ENCODE results near the gene SUMF1.

Gene SUMF1

GRCh38 chr3:4492208-4493013 lies 25.3 kb upstream of the SUMF1 start:
- H3K36me3 ChIP-seq (ENCODE audit: control insufficient read depth in 1 of 2, insufficient read depth in 2 of 2, low read length in 2 of 2), result no peaks in the 10 kb centered on the region
- H2BK5ac ChIP-seq (ENCODE audit: low read depth, low read length, poor library complexity), result no peak overlapping the region
- H4K91ac ChIP-seq (ENCODE audit: low read depth, low read length), result no peak overlapping the region
- peak overlapping the region; percentile 13 for H3K9ac ChIP-seq (ENCODE audit: low read length)
- peak overlapping the region; percentile 77 for H3K4me3 ChIP-seq (ENCODE audit: low read depth, low read length)
- H2AFZ ChIP-seq (ENCODE audit: insufficient read depth, low read length, poor library complexity), result peak overlapping the region; percentile 23
- no peaks in the 10 kb centered on the region for H3K79me2 ChIP-seq (ENCODE audit: control insufficient read depth, insufficient read depth, low read length, poor library complexity)
- H3K9me3 ChIP-seq (ENCODE audit: insufficient read depth, low read depth, low read length), result peaks cover 3% of the 10 kb centered on the region
- H3K14ac ChIP-seq (ENCODE audit: low read length), result no peak overlapping the region
- no peak overlapping the region for H4K12ac ChIP-seq (ENCODE audit: low read depth, low read length)
- no CpG with 5 or more reads among the region's 43 CpGs for WGBS (ENCODE audit: extremely low coverage, insufficient coverage, insufficient read length)
- no peak overlapping the region for H3K18ac ChIP-seq (ENCODE audit: low read length)
- DNase-seq, result peak; percentile 86 to 89
- H3K4me2 ChIP-seq (ENCODE audit: low read length), result peak overlapping the region; percentile 82
- H3K4ac ChIP-seq (ENCODE audit: low read depth, low read length), result no peak overlapping the region
- H3K79me1 ChIP-seq (ENCODE audit: low read length), result peaks cover 3% of the 10 kb centered on the region
- no peak overlapping the region for H2AK5ac ChIP-seq (ENCODE audit: low read length)
- H2BK120ac ChIP-seq (ENCODE audit: insufficient read depth, low read length, poor library complexity), result no peak overlapping the region
- H3K4me1 ChIP-seq (ENCODE audit: control insufficient read depth in 1 of 2, insufficient read depth in 2 of 2, low read length in 2 of 2), result peaks cover 0 to 2% of the 10 kb centered on the region in 2 experiments
- no peak overlapping the region for H4K8ac ChIP-seq (ENCODE audit: low read depth, low read length)
- no peak overlapping the region for H3K23ac ChIP-seq (ENCODE audit: low read length)
- H3K27ac ChIP-seq (ENCODE audit: low read depth, low read length), result no peak overlapping the region
- H2BK12ac ChIP-seq (ENCODE audit: low read length), result no peak overlapping the region
- peaks cover 13% of the 10 kb centered on the region for H3K27me3 ChIP-seq (ENCODE audit: insufficient read depth, low read length)

GRCh38 chr3:4491855-4492207 lies 24.8 kb upstream of the SUMF1 start:
- Histone ChIP-seq H3K23ac (ENCODE audit: low read length) (no peak overlapping the region), H3K4me2 (ENCODE audit: low read length) (peak overlapping the region; percentile 82), H3K27ac (ENCODE audit: low read depth, low read length) (no peak overlapping the region), H3K4ac (ENCODE audit: low read depth, low read length) (no peak overlapping the region), H3K36me3 (ENCODE audit: control insufficient read depth in 1 of 2, insufficient read depth in 2 of 2, low read length in 2 of 2) (no peaks in the 10 kb centered on the region), H2BK5ac (ENCODE audit: low read depth, low read length, poor library complexity) (no peak overlapping the region), H3K79me1 (ENCODE audit: low read length) (peaks cover 3% of the 10 kb centered on the region), H4K91ac (ENCODE audit: low read depth, low read length) (no peak overlapping the region), H3K79me2 (ENCODE audit: control insufficient read depth, insufficient read depth, low read length, poor library complexity) (no peaks in the 10 kb centered on the region), H3K9ac (ENCODE audit: low read length) (no peak overlapping the region), H3K4me3 (ENCODE audit: low read depth, low read length) (no peak overlapping the region), H2AFZ (ENCODE audit: insufficient read depth, low read length, poor library complexity) (no peak overlapping the region), H3K18ac (ENCODE audit: low read length) (no peak overlapping the region), H2AK5ac (ENCODE audit: low read length) (no peak overlapping the region), H3K27me3 (ENCODE audit: insufficient read depth, low read length) (peaks cover 13% of the 10 kb centered on the region), H4K8ac (ENCODE audit: low read depth, low read length) (no peak overlapping the region), H4K12ac (ENCODE audit: low read depth, low read length) (no peak overlapping the region), H2BK12ac (ENCODE audit: low read length) (no peak overlapping the region), H3K9me3 (ENCODE audit: insufficient read depth, low read depth, low read length) (peaks cover 3% of the 10 kb centered on the region), H3K4me1 (ENCODE audit: control insufficient read depth in 1 of 2, insufficient read depth in 2 of 2, low read length in 2 of 2) (peaks cover 0 to 2% of the 10 kb centered on the region in 2 experiments), H3K14ac (ENCODE audit: low read length) (no peak overlapping the region), H2BK120ac (ENCODE audit: insufficient read depth, low read length, poor library complexity) (no peak overlapping the region)
- WGBS (ENCODE audit: extremely low coverage, insufficient coverage, insufficient read length), result no CpG with 5 or more reads among the region's 5 CpGs
- DNase-seq, result no peak

- H3K79me2 ChIP-seq (ENCODE audit: control insufficient read depth, insufficient read depth, low read length, poor library complexity), result no peaks in the 10 kb centered on the region
- no peak overlapping the region for H3K4ac ChIP-seq (ENCODE audit: low read depth, low read length)
- no peak overlapping the region for H3K4me3 ChIP-seq (ENCODE audit: low read depth, low read length)
- H2AK5ac ChIP-seq (ENCODE audit: low read length), result no peak overlapping the region
- no peaks in the 10 kb centered on the region for H3K79me1 ChIP-seq (ENCODE audit: low read length)
- DNase-seq, result no peak
- no peak overlapping the region for H4K8ac ChIP-seq (ENCODE audit: low read depth, low read length)
- no CpG with 5 or more reads among the region's 3 CpGs for WGBS (ENCODE audit: extremely low coverage, insufficient coverage, insufficient read length)
- no peak overlapping the region for H3K4me2 ChIP-seq (ENCODE audit: low read length)
- no peak overlapping the region for H4K91ac ChIP-seq (ENCODE audit: low read depth, low read length)
- no peaks in the 10 kb centered on the region for H3K4me1 ChIP-seq (ENCODE audit: control insufficient read depth in 1 of 2, insufficient read depth in 2 of 2, low read length in 2 of 2)
- no peak overlapping the region for H3K14ac ChIP-seq (ENCODE audit: low read length)
- H2AFZ ChIP-seq (ENCODE audit: insufficient read depth, low read length, poor library complexity), result no peak overlapping the region
- H2BK12ac ChIP-seq (ENCODE audit: low read length), result no peak overlapping the region
- H3K27me3 ChIP-seq (ENCODE audit: insufficient read depth, low read length), result no peaks in the 10 kb centered on the region
- H3K9ac ChIP-seq (ENCODE audit: low read length), result no peak overlapping the region
- no peak overlapping the region for H2BK5ac ChIP-seq (ENCODE audit: low read depth, low read length, poor library complexity)
- H3K9me3 ChIP-seq (ENCODE audit: insufficient read depth, low read depth, low read length), result no peaks in the 10 kb centered on the region
- no peak overlapping the region for H3K23ac ChIP-seq (ENCODE audit: low read length)
- H3K27ac ChIP-seq (ENCODE audit: low read depth, low read length), result no peak overlapping the region
- H2BK120ac ChIP-seq (ENCODE audit: insufficient read depth, low read length, poor library complexity), result no peak overlapping the region
- H3K36me3 ChIP-seq (ENCODE audit: control insufficient read depth in 1 of 2, insufficient read depth in 2 of 2, low read length in 2 of 2), result no peaks in the 10 kb centered on the region
- no peak overlapping the region for H4K12ac ChIP-seq (ENCODE audit: low read depth, low read length)
- H3K18ac ChIP-seq (ENCODE audit: low read length), result no peak overlapping the region
Observed at GRCh38 chr3:4478261-4478660, 11.2 kb upstream of the SUMF1 start.

- WGBS (ENCODE audit: extremely low coverage, insufficient coverage, insufficient read length), result no CpG with 5 or more reads among the region's 1 CpG
- Histone ChIP-seq H4K12ac (ENCODE audit: low read depth, low read length) (no peak overlapping the region), H2AFZ (ENCODE audit: insufficient read depth, low read length, poor library complexity) (no peak overlapping the region), H3K27ac (ENCODE audit: low read depth, low read length) (no peak overlapping the region), H2BK5ac (ENCODE audit: low read depth, low read length, poor library complexity) (no peak overlapping the region), H3K4me1 (ENCODE audit: control insufficient read depth in 1 of 2, insufficient read depth in 2 of 2, low read length in 2 of 2) (no peaks in the 10 kb centered on the region), H3K79me1 (ENCODE audit: low read length) (no peaks in the 10 kb centered on the region), H2AK5ac (ENCODE audit: low read length) (no peak overlapping the region), H3K14ac (ENCODE audit: low read length) (no peak overlapping the region), H3K9ac (ENCODE audit: low read length) (no peak overlapping the region), H3K4ac (ENCODE audit: low read depth, low read length) (no peak overlapping the region), H2BK12ac (ENCODE audit: low read length) (no peak overlapping the region), H2BK120ac (ENCODE audit: insufficient read depth, low read length, poor library complexity) (no peak overlapping the region), H3K18ac (ENCODE audit: low read length) (no peak overlapping the region), H3K4me3 (ENCODE audit: low read depth, low read length) (no peak overlapping the region), H4K8ac (ENCODE audit: low read depth, low read length) (no peak overlapping the region), H3K9me3 (ENCODE audit: insufficient read depth, low read depth, low read length) (no peaks in the 10 kb centered on the region), H3K27me3 (ENCODE audit: insufficient read depth, low read length) (no peaks in the 10 kb centered on the region), H3K79me2 (ENCODE audit: control insufficient read depth, insufficient read depth, low read length, poor library complexity) (no peaks in the 10 kb centered on the region), H3K23ac (ENCODE audit: low read length) (no peak overlapping the region), H4K91ac (ENCODE audit: low read depth, low read length) (no peak overlapping the region), H3K36me3 (ENCODE audit: control insufficient read depth in 1 of 2, insufficient read depth in 2 of 2, low read length in 2 of 2) (no peaks in the 10 kb centered on the region), H3K4me2 (ENCODE audit: low read length) (no peak overlapping the region)
- no peak for DNase-seq
Observed at GRCh38 chr3:4476496-4476895, 9.4 kb upstream of the SUMF1 start.

Measured in trophoblast cell (in vitro differentiated cells and primary cell).